Left hindlimb (tissue), 1 donor: ENCODE measurements around the gene KLK12.
"Not testable (repeated sequence)": the region's sequence is repeated elsewhere in the genome, so short reads cannot be mapped to it uniquely, and the experiment has no call there.

ENCODE experiments used
- DNase-seq: peaks from one replicate; pipeline ENCODE4 v3.0.0-alpha.2; 2018

The KLK12 gene

GRCh38 chr19:51014242-51014641 is 20.6 kb downstream of the KLK12 start:
- DNase-seq, result no peak

- no peak for DNase-seq
Measured at GRCh38 chr19:51012661-51013190, 22.1 kb downstream of the KLK12 start.

- DNase-seq, result no peak
Measured at GRCh38 chr19:51010066-51010795, 24.6 kb downstream of the KLK12 start.

GRCh38 chr19:51009061-51009891 is 25.5 kb downstream of the KLK12 start:
- no peak for DNase-seq

- DNase-seq, result no peak
Measured at GRCh38 chr19:51007488-51007887, 27.3 kb downstream of the KLK12 start.

GRCh38 chr19:51006406-51006805 is 28.4 kb downstream of the KLK12 start:
- no peak for DNase-seq

GRCh38 chr19:51005248-51005647 is 29.6 kb downstream of the KLK12 start:
- no peak for DNase-seq

- no peak for DNase-seq
Measured at GRCh38 chr19:51003316-51003715, 31.5 kb downstream of the KLK12 start.

GRCh38 chr19:51002542-51003311 is 32.1 kb downstream of the KLK12 start:
- DNase-seq, result no peak

- no peak for DNase-seq
Measured at GRCh38 chr19:51002089-51002532, 32.7 kb downstream of the KLK12 start.

GRCh38 chr19:51001515-51001914 is 33.3 kb downstream of the KLK12 start, which contains the start of gene KLK8:
TSS of gene KLK8 (minus strand) at chr19:51001604. CDS start at chr19:51001167, 437 bp downstream.
- no peak for DNase-seq

GRCh38 chr19:51000981-51001380 is 33.8 kb downstream of the KLK12 start:
- DNase-seq, result no peak

GRCh38 chr19:51000426-51000825 is 34.4 kb downstream of the KLK12 start:
- DNase-seq, result no peak

GRCh38 chr19:50998686-50999085 is 36.1 kb downstream of the KLK12 start:
- no peak for DNase-seq

GRCh38 chr19:50998061-50998460 is 36.7 kb downstream of the KLK12 start:
- no peak for DNase-seq

GRCh38 chr19:50994129-50994528 is 40.7 kb downstream of the KLK12 start:
- DNase-seq, result no peak

- no peak for DNase-seq
Measured at GRCh38 chr19:50992666-50993035, 42.2 kb downstream of the KLK12 start.

- not testable (repeated sequence) for DNase-seq
Measured at GRCh38 chr19:50984416-50984815, 50.4 kb downstream of the KLK12 start.

- no peak for DNase-seq
Measured at GRCh38 chr19:50983625-50984292, 51.0 kb downstream of the KLK12 start, which contains the start of gene KLK7. TSS of gene KLK7 (minus strand) at chr19:50983917. CDS start at chr19:50982399, 1,518 bp downstream.

- DNase-seq, result no peak
Measured at GRCh38 chr19:50982186-50982585, 52.6 kb downstream of the KLK12 start.

- DNase-seq, result no peak
Measured at GRCh38 chr19:50981587-50982146, 53.1 kb downstream of the KLK12 start.

GRCh38 chr19:50980208-50980607 is 54.6 kb downstream of the KLK12 start:
- DNase-seq, result no peak
